Gastroesophageal sphincter (tissue), 3 donors: ENCODE data around the gene KDM5B.

Experiments used
- CTCF ChIP-seq, 4 experiments: fragments of 200-600 bp in 2 of 4; fragments of 450-650 bp in 2 of 4; sonication (generic) in 1 of 4; IDR thresholded peaks; one replicate each; pipeline ENCODE4 v1.5.1; 2017 to 2019; ENCODE audit warnings: antibody characterized with exemption in 4 of 4, mild to moderate bottlenecking in 2 of 4, moderate library complexity in 2 of 4
- POLR2A ChIP-seq, 2 donors: fragments of 450-650 bp; IDR thresholded peaks; one replicate each; pipeline ENCODE4 v1.6.1; 2017; ENCODE audit warnings: antibody characterized with exemption in 2 of 2, mild to moderate bottlenecking in 2 of 2, moderate library complexity in 1 of 2

GRCh38 chr1:202810615-202811295 lies 2.5 kb upstream of the KDM5B start, which contains the start of gene PCAT6:
- TF ChIP-seq CTCF (IDR thresholded peaks at IDR 0.05) (peak in 1 of 4 experiments; percentile 9), POLR2A (IDR thresholded peaks at IDR 0.05) (peak; percentile 56 to 65)
